HG02588 (cell line): ENCODE measurements around the gene CFAP91.
A peak's percentile ranks its signal among the peaks of the same experiment; 100 is the strongest.

Experiments
- ATAC-seq: cut with Tn5 transposase; IDR thresholded peaks from one replicate; pipeline ENCODE4 v1.9.1; 2021; ENCODE audit warnings: mild to moderate bottlenecking, moderate library complexity; ENCODE audit not compliant: unreplicated experiment

The CFAP91 gene

GRCh38 chr3:119702530-119703527, at the start of gene CFAP91:
Gene CFAP91, plus strand, starts transcription at chr3:119703022. Its CDS starts 77 bp downstream, at chr3:119703099.
- peak; percentile 90 for ATAC-seq

GRCh38 chr3:119653876-119654275, 48.9 kb upstream of the CFAP91 start:
- no peak for ATAC-seq

- no peak for ATAC-seq
Observed at GRCh38 chr3:119657887-119658702, 44.7 kb upstream of the CFAP91 start.

- ATAC-seq = no peak
Observed at GRCh38 chr3:119658994-119659393, 43.8 kb upstream of the CFAP91 start.

GRCh38 chr3:119659606-119660291, 43.1 kb upstream of the CFAP91 start:
- ATAC-seq = no peak

GRCh38 chr3:119660474-119661440, 42.1 kb upstream of the CFAP91 start, which contains the start of gene POPDC2:
Gene POPDC2, minus strand, starts transcription at chr3:119660589. Its CDS starts 166 bp downstream, at chr3:119660423.
- no peak for ATAC-seq

- ATAC-seq = no peak
Observed at GRCh38 chr3:119662604-119663373, 40.0 kb upstream of the CFAP91 start.

- no peak for ATAC-seq
Observed at GRCh38 chr3:119663885-119664284, 38.9 kb upstream of the CFAP91 start.

- ATAC-seq = no peak
Observed at GRCh38 chr3:119664370-119664769, 38.5 kb upstream of the CFAP91 start.

GRCh38 chr3:119664850-119665379, 37.9 kb upstream of the CFAP91 start:
- peak; percentile 51 for ATAC-seq

GRCh38 chr3:119665954-119666559, 36.8 kb upstream of the CFAP91 start:
- no peak for ATAC-seq

- no peak for ATAC-seq
Observed at GRCh38 chr3:119669906-119670570, 32.8 kb upstream of the CFAP91 start.

GRCh38 chr3:119672776-119673175, 30.0 kb upstream of the CFAP91 start:
- ATAC-seq = no peak

GRCh38 chr3:119673875-119674274, 28.9 kb upstream of the CFAP91 start:
- ATAC-seq = no peak

- ATAC-seq = no peak
Observed at GRCh38 chr3:119675188-119675874, 27.5 kb upstream of the CFAP91 start.

- ATAC-seq = no peak
Observed at GRCh38 chr3:119676020-119676419, 26.8 kb upstream of the CFAP91 start.
